ENCODE measurements around the gene C16orf92.

C16orf92 gene

DNA sequence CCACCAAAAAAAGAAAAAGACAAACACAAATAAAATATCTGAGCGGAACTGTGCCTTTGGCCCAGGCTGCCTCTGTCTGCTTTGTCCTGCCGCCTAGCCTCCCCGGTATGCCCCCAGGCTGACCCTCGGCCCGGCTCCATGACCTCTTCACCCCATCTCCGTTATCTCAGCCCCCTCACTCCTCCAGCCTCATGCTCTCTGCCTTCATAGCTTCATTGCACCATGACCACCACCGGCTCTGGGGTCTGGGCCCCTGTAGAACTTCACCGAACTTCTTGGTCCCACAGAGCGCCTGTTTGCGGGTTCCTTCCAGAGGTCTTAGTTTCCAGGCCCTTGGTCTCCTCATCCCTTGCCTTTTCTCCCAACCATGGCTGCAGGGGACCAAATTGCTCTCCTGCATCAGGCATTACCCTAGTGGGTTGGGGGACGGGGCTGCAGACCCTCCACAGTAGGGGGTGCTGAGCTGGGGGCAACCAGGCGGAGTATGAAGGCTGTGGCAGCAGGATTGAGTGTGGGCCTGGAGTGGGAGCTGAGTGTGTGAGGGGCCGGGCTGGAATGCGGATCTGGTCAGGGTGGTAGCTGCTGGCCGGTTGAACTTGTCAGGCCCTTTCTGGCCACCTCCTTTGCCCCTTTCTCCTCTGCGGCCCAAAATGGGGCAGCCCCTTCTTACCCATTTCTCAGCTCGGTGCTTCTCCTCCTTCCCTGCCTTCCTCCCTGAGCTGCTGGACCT, 34.5 kb upstream of the C16orf92 start:
- DNase-seq (ENCODE audit: insufficient read length, low spot score) (no peak), FAIRE-seq (no peak)

- FAIRE-seq (no peak), DNase-seq (ENCODE audit: insufficient read length, low spot score) (no peak)
These were observed 33.7 kb upstream of the C16orf92 start for GRCh38 chr16:29989111-29989858.

GRCh38 chr16:29990034-29990433, 33.0 kb upstream of the C16orf92 start:
- FAIRE-seq (no peak), DNase-seq (ENCODE audit: insufficient read length, low spot score) (no peak)

DNA sequence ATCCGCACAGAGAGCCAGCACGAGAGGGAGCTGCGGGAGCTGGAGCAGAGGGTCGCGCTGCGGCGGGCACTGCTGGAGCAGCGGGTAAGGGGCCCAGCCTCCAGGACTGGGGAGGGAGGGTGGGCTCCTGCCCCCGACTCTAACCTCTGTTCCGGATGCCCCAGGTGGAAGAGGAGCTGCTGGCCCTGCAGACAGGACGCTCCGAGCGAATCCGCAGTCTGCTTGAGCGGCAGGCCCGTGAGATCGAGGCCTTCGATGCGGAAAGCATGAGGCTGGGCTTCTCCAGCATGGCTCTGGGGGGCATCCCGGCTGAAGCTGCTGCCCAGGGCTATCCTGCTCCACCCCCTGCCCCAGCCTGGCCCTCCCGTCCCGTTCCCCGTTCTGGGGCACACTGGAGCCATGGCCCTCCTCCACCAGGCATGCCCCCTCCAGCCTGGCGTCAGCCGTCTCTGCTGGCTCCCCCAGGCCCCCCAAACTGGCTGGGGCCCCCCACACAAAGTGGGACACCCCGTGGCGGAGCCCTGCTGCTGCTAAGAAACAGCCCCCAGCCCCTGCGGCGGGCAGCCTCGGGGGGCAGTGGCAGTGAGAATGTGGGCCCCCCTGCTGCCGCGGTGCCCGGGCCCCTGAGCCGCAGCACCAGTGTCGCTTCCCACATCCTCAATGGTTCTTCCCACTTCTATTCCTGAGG, 32.0 kb upstream of the C16orf92 start:
- DNase-seq (ENCODE audit: insufficient read length, low spot score) (no peak), FAIRE-seq (no peak)

- DNase-seq (ENCODE audit: insufficient read length, low spot score) (no peak), FAIRE-seq (no peak)
These were observed 31.5 kb upstream of the C16orf92 start for GRCh38 chr16:29991571-29991904.

DNA sequence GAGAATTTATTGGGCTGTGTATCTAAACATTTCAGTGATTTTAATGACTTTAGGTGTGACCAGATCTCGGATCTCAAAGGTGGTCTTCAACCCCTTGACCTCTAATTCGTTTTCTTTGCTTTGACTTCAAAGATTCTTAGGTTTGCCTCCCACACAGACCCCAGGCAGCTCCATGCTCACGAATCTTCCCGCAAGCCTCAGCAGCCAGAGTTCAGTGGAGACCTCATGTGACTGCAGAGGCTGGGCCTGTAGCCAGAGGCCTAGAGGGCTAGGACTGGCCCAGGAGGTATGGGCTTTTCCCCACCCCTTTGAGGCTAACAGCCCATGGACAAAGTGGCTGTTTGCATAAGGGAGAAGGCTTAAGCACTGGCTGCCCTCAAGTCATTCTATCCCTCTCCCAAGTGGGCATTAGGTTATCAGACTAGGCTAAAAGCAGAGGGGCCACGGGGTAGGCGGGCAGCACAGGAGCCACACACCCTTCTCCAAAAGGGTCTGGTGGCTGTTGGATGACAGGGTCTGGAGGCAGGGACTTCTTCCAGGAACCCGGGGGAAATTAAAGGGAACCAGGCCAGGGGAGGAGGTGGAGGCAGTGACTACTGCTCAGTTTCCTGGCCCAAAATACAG, 30.5 kb upstream of the C16orf92 start:
- FAIRE-seq: no peak

DNA sequence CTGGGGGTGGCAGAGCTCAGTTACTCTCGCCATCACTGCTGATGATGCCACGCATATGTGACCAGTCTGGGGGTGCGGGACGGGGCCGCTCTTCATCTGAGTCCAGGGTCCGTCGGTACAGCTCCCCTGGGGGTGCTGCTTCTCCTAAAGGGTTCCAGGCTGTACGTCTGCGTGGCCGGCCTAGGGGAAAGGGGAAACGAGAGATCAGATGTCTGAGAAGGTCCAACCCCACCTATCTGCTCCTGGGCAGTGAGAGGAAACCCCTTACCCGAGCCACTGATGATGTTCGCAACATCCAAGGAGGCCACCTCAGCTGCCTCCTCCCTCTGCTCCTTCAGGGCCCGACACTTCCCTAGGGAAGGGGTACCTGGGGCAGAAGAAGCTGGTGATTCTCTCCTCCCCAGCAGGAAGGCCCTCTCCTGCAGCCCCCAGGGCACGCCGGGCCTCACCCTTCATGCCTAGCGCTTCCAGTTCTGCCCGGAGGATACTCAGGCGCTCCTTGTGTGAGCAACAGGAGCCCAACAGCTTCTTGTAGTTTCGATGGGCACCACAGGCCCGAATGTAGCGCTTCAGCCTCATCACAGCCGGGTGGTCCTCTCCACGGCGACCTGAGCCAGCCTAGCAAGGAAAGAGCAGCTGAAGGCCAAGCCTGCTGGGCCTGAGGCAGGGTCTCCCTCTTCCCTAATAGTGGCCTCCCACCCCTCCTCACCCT, 29.7 kb upstream of the C16orf92 start:
- DNase-seq (ENCODE audit: insufficient read length, low spot score) (no peak), FAIRE-seq (no peak)

More for the DNA sequence above, 30.5 kb upstream of the C16orf92 start:
- DNase-seq (ENCODE audit: insufficient read length, low spot score): no peak

DNA sequence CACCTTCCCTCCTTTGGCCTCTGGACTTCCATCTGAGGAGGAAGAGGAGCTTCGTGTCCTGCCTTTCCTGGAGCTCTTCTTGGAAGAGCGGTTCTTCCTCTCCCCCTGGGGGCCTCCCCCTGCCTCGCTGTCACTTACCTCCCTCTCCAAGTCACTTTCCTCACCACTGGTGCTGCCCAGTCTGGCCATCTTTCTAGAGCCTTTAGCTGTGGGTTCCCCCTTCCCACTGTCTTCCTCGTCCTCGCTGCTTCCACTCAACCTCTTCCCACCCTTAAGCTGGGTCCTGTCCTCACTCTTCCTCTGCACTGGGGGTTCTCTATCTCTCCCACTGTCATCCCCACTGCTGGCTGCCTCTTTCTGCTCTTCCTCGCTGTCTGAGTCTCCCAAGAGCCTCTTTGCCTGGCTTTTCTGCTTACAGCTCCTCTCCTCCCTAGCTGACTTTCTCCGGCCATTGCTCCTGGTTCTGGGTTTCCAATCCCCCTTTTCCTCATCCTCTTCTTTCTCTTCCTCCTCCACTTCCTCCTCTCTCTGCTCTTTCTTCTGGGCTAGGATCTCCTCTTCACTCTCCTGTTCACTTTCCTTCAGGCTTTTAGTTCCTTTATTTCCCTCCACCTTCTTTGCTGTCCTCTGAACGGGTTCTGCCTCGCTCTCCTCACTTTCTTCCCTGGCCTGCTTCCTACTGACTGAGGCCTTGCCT, 28.9 kb upstream of the C16orf92 start:
- DNase-seq (ENCODE audit: insufficient read length, low spot score) (no peak), FAIRE-seq (no peak)

- no peak for DNase-seq (ENCODE audit: insufficient read length, low spot score)
- no peak for FAIRE-seq
These were observed 28.2 kb upstream of the C16orf92 start for GRCh38 chr16:29994600-29995323.

DNA sequence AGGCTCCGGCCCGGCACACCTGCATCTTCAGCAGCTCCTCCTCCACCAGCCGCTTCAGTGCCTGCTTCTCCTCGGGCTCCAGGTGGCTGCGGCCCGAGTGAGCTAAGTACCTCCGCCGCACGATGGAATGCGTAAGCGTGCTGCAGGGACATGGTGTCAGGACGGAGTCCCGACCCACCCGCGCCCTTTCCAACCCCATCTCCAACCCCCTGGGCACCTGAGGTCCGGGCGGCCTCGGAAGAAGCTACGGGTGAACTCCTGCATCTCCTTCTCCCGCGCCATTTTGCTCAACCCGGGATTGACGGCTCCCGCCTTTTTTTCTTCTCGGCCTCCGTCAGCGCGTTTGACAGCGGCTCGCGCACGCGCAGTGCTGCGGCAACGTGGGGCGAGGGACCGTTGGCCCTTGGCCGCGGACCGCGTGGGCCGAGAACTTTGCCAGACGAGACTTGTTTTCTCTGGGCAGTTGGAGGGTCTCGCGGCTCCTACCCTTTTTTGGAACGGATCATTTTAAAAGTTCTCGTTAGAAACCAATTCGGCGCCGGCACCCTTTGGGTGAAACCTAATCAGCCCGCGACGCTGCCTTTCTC, 27.6 kb upstream of the C16orf92 start, which contains the start of gene HIRIP3:
Gene HIRIP3 (minus strand): TSS at position 294 of the 587 bp plus-strand sequence. CDS start 12 bp downstream, at position 282.
- no peak for FAIRE-seq
- DNase-seq (ENCODE audit: insufficient read length, low spot score): peak; percentile 89

DNA sequence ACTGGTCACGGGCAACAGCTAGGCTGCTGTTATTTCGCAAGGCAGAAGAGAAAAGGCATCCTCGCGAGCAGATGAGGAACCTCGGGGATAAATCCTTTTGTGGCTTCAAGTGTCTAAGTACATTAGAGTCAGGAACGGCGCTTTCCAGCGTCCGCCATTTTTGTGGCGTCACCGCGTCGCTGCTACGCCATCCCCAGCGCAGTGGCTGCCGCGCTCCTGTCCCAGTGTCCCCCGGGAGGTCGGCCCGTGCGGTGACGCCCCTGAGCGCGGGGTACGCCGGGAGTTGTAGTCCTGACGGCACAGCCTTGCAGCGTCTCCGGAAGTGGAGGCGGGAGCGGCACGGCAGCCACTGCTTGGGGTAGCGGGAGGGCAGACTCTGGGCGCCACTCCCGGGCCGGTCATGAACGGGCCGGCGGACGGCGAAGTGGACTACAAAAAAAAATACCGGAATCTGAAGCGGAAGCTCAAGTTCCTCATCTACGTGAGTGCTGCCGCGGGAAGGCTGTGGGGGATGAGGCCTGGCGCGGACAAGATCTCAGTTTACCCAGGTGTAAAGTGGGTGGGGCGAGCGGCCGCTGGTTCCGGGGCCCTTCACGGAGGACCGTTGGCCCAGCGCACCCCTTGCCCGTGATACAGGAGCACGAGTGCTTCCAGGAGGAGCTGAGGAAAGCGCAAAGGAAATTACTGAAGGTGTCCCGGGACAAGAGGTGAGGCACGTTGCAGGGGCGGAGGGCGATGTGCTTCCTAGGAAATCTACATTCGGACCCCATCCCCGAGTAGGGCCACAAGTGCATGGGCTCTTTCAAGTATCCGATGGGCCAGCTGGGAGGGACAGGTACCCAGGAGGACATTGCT, 26.9 kb upstream of the C16orf92 start, which contains the start of gene INO80E:
Gene INO80E (plus strand): TSS at position 331 of the 855 bp plus-strand sequence. CDS start 70 bp downstream, at position 401.
- DNase-seq (ENCODE audit: insufficient read length, low spot score) (peak; percentile 99), FAIRE-seq (peak; percentile 82)

DNA sequence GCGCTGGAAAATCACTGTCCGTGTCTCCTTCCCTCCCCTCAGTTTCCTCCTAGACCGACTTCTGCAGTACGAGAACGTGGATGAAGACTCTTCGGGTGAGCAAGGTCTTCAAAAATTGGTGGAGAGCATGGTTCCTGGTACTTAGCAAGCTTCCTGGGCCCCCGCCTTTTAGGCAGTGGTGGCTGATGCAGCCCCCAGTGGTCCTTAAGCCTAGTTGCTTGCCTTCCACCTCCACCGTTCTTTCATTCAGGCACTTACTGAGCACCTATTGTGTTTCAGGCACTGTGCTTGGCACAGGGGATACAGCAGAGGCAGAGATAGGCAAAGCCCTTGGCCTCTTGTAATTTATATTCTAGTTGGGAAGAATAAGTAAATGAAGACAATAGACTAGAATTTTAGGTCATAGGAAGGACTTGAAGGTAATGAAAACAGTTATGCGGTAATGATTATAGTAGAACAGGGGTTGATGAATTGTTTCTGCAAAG, 26.2 kb upstream of the C16orf92 start:
- no peak for FAIRE-seq
- DNase-seq (ENCODE audit: insufficient read length, low spot score): no peak

DNA sequence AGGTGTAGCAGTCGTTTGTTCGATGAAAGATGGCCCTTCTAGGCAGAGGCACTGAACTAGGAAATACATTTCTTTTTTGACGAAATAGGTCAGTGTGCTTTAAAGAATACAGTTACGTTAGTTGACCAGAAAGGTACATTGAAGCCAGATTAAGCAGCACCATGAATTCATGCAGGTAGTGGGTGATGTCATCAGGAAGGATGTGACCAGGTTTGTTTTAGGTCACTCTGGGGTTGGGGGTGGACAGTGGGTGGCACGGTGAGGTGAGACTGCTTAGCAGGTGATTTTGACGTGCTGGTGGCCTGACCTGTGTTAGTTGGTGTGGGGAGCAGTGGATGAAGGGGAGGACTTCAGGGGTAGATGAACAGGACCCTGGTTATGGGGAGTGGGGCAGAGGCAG, 23.4 kb upstream of the C16orf92 start:
- no peak for FAIRE-seq
- no peak for DNase-seq (ENCODE audit: insufficient read length, low spot score)

DNA sequence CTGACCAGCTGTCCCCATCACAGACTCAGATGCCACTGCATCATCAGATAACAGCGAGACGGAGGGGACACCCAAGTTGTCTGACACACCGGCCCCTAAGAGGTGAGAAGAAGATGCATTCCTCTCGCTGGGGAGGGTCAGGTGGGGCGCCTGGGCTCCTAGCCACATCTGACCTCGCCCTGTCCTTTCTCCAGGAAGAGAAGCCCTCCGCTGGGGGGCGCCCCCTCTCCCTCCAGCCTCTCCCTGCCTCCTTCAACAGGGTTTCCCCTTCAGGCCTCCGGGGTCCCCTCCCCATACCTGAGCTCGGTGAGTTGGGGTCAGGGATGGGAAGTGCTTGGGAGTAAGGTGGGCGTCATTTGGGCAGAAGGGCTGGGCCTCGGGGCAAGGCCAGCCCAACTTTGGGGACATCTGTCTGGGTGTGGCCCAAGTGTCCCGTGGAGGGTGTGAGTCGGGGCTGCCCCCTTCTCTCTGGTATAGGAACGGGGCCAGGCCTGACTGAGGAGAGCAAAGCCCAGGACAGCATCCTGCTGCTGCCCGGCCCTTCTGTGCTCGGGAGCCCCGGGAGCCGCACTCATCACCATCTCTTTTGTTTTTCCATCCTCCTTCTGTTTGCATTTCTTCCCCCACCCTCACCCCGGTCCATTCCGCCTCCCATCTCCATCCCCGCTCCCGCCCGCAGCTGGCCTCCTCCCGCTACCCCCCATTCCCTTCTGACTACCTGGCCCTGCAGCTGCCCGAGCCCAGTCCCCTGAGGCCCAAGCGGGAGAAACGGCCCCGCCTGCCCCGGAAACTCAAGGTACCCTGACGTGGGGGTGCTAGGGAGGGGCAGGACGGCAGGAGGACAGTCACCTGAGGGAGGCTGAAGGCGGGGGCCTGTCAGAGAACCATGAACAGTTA, 22.0 kb upstream of the C16orf92 start:
- no peak for DNase-seq (ENCODE audit: insufficient read length, low spot score)
- no peak for FAIRE-seq

GRCh38 chr16:30002614-30003346, 20.2 kb upstream of the C16orf92 start:
- FAIRE-seq: no peak
- no peak for DNase-seq (ENCODE audit: insufficient read length, low spot score)
